D721Med (cell line): Measurements from ENCODE around the gene COA4.

Experiments used
- DNase-seq: peaks from one replicate; pipeline ENCODE4 v3.0.0; 2011; ENCODE audit warnings: low spot score; ENCODE audit not compliant: insufficient read length
- FAIRE-seq: peaks from 2 replicates; lab custom pipeline; 2011; peaks lifted over from hg19 to GRCh38; lab: Jason Lieb, UNC
- TF ChIP-seq, protein P1 (sequence below): IDR thresholded peaks from 2 replicates; pipeline ENCODE4 v1.5.1; 2012; ENCODE audit warnings: mild to moderate bottlenecking, control low read depth; ENCODE audit not compliant: insufficient read depth; ENCODE audit errors: missing control alignments

COA4 gene

DNA sequence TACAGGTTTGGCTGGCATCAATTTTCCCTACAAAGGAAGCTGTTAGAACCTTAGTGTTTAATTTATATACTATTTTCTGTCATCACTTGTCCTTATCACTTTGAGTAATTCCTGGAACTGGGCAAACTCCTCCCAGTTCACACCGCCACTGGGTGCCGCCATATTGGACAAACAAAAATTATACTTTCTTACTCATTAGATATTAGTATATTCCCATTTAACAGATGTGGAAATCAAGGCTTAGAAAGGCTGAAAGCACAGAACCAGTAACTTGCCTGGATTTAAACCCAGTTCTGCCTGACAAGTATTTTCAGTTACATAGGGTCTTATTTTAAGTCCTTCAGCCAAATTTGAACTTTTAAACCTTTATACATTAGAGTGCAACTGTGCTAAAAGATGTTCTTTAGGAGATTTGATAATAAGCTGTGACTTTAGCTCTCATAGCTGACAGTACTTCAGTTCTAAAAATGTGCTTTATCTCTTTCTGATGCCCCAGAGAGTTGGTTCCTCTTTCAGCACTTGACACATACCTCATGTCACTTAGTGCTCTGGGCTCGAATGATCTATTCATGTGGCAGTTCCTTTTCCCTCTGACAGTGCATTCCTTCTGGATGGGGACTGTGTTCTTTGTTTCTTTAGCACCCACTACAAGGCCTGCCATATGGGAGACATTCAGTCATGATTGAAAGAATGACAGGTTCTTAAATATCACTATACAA, 25.4 kb downstream of the COA4 start:
- no peak for FAIRE-seq
- DNase-seq, result no peak
- TF ChIP-seq, protein P1, sequence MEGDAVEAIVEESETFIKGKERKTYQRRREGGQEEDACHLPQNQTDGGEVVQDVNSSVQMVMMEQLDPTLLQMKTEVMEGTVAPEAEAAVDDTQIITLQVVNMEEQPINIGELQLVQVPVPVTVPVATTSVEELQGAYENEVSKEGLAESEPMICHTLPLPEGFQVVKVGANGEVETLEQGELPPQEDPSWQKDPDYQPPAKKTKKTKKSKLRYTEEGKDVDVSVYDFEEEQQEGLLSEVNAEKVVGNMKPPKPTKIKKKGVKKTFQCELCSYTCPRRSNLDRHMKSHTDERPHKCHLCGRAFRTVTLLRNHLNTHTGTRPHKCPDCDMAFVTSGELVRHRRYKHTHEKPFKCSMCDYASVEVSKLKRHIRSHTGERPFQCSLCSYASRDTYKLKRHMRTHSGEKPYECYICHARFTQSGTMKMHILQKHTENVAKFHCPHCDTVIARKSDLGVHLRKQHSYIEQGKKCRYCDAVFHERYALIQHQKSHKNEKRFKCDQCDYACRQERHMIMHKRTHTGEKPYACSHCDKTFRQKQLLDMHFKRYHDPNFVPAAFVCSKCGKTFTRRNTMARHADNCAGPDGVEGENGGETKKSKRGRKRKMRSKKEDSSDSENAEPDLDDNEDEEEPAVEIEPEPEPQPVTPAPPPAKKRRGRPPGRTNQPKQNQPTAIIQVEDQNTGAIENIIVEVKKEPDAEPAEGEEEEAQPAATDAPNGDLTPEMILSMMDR, result no peak

DNA sequence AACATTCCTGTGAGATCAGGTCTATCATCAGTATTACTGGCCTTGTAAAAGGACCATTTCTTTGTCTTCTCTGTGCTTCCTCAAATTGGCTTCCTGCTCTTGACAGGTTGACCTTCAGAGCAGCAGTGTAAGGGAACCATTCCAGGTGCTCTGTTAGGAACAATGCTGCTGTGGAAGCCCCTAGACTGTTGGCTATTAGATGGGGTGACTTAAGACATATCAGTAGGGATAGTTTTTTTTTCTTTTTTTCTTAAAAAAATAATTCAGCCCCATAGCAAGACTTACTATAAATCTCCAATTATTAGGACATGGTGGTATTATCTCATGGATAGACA, 37.6 kb downstream of the COA4 start:
- TF ChIP-seq, protein P1, result no peak
- no peak for FAIRE-seq

DNA sequence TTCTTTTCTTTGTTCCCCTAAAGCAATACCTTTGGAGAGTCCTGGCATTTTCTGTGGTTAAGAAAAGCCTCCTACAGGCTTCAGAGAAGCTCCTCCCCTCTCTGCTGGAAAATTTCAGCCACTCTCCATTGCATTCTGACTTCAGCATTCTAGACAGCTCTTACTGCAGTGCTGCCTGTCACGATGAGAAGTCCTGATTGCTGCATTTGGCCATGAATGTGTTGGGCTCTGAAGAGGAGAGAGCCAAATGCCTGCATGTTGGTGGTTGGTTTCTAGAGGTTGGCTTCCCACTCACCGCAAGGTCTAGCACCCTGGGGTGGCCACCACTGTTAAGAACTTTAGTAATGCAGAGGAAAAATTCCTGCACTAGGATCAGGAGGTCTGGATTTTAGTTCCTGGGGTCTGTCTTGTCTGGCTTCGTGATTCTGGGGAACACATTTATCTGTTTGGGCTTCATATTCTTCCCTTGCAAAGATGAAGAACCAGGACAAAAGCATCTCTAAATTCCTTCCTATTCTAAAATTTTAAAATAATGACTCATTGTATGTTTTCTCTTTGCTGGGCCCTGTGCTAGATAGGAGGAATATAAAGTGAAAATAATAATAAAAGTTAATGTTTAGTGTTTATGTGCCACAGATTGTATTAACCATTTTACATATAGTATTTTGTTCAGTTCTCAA, 38.1 kb downstream of the COA4 start:
- DNase-seq (no peak), FAIRE-seq (no peak)
- TF ChIP-seq, protein P1, result no peak

More for the DNA sequence above, 37.6 kb downstream of the COA4 start:
- DNase-seq, result no peak

DNA sequence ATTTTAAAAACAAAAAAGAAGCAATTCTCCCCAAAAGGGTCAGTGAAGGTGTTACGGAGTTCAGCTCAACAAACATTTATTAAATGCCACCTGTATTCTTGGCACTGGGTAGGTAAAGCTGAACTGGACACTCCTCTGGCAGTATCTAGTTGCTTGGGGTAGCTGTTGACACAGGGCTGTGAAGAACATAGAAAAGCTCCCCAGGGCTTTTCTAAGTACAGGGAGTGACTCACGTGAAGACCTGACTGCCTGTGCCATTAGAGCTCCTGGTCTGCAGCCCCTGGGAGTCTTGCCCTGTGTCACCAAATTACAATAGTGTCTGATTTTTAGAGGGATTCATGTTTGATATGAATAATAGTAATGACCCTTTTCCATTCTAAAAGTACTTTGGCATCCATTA, 43.6 kb downstream of the COA4 start:
- no peak for FAIRE-seq

DNA sequence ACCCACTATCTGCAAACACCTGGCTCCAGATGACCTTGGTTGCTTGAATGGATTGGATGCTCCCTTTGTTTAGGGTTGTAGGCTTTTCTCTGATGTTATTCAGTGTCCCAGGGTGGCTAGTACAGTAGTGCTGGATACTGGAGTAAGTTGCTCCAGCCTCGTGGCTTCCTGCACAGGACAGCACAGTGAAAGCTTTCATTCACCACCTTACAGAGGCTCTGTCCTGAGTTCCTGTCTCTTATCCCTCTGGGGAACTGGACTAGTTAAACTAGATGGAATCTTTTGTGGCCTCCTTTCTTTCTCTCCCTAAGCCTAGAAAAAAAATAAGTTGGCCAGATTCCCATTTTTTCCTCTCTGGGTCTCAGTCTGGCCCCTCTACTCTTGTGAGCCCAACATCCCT, 46.4 kb downstream of the COA4 start:
- FAIRE-seq (no peak), DNase-seq (no peak)
- TF ChIP-seq, protein P1, result no peak

More for the DNA sequence above, 43.6 kb downstream of the COA4 start:
- TF ChIP-seq, protein P1, result no peak
- no peak for DNase-seq
